GM18498 (cell line): ENCODE results near the gene RRAGB.
"Not testable (repeated sequence)": the region's sequence is repeated elsewhere in the genome, so short reads cannot be mapped to it uniquely, and the experiment has no call there.

ENCODE experiments used
- ATAC-seq: cut with Tn5 transposase; IDR thresholded peaks from one replicate; pipeline ENCODE4 v1.9.1; 2021; ENCODE audit warnings: mild to moderate bottlenecking, moderate library complexity; ENCODE audit not compliant: unreplicated experiment

The RRAGB gene

GRCh38 chrX:55759478-55759877 lies 41.9 kb downstream of the RRAGB start:
- ATAC-seq = no peak

GRCh38 chrX:55767100-55767499 lies 49.6 kb downstream of the RRAGB start:
- ATAC-seq = no peak

GRCh38 chrX:55774419-55774818 lies 56.9 kb downstream of the RRAGB start:
- not testable (repeated sequence) for ATAC-seq

GRCh38 chrX:55777596-55777995 lies 60.0 kb downstream of the RRAGB start:
- no peak for ATAC-seq

- ATAC-seq = no peak
These were observed 60.8 kb downstream of the RRAGB start for GRCh38 chrX:55778322-55778721.

GRCh38 chrX:55783723-55784122 lies 66.2 kb downstream of the RRAGB start:
- ATAC-seq = no peak

- no peak for ATAC-seq
These were observed 69.5 kb downstream of the RRAGB start for GRCh38 chrX:55787063-55787462.

GRCh38 chrX:55787727-55788126 lies 70.2 kb downstream of the RRAGB start:
- peak; percentile 53 for ATAC-seq

- ATAC-seq = peak; percentile 96
These were observed 76.9 kb downstream of the RRAGB start for GRCh38 chrX:55794405-55794804.

- no peak for ATAC-seq
These were observed 78.9 kb downstream of the RRAGB start for GRCh38 chrX:55796496-55796895.

- ATAC-seq = no peak
These were observed 84.3 kb downstream of the RRAGB start for GRCh38 chrX:55801811-55802210.
